Gastrocnemius medialis (tissue), 4 donors: Measurements from ENCODE around the gene POLN. TPM values are rescaled to one million over a fixed set of nuclear protein-coding genes. Genes with fewer than 3 reads are reported as not detected.
"Not testable (repeated sequence)": the region's sequence is repeated elsewhere in the genome, so short reads cannot be mapped to it uniquely, and the experiment has no call there.

Experiments used
- ATAC-seq, 2 donors: fragments of 150-250 bp; one replicate each; pipeline ENCODE4 v1.9.1; 2016
- DNase-seq, 2 donors: peaks; one replicate each; pipeline ENCODE4 v3.0.0-alpha.2; 2019
- H3K27ac ChIP-seq, 4 donors: fragments of 200-600 bp; sonication (generic); 1 replicate in 1 of 4; 2 replicates in 3 of 4; pipeline ENCODE4 v1.5.1; 2016 to 2018; ENCODE audit warnings: mild to moderate bottlenecking in 2 of 4, moderate library complexity in 1 of 4
- H3K27me3 ChIP-seq, 3 donors: fragments of 200-600 bp; sonication (generic) in 2 of 3; 1 replicate in 1 of 3; 2 replicates in 2 of 3; pipeline versions ENCODE4 v1.5.1 to v1.6.0; 2016 to 2019; ENCODE audit warnings: mild to moderate bottlenecking in 1 of 3, moderate library complexity in 1 of 3
- H3K36me3 ChIP-seq, 2 donors: fragments of 200-600 bp; sonication (generic) in 1 of 2; one replicate each; pipeline ENCODE4 v1.5.1; 2017 to 2018
- H3K4me1 ChIP-seq, 2 donors: fragments of 200-600 bp; sonication (generic) in 1 of 2; one replicate each; pipeline ENCODE4 v1.5.1; 2016 to 2017; ENCODE audit warnings: mild to moderate bottlenecking in 2 of 2
- H3K4me3 ChIP-seq, 4 donors: fragments of 200-600 bp; sonication (generic) in 3 of 4; 1 replicate in 1 of 4; 2 replicates in 3 of 4; pipeline ENCODE4 v1.5.1; 2016 to 2019; ENCODE audit warnings: mild to moderate bottlenecking in 2 of 4
- H3K9me3 ChIP-seq, 3 donors: fragments of 200-600 bp; sonication (generic) in 2 of 3; 1 replicate in 1 of 3; 2 replicates in 2 of 3; pipeline ENCODE4 v1.5.1; 2016 to 2019
- POLR2A ChIP-seq, 2 donors: fragments of 450-650 bp; IDR thresholded peaks; one replicate each; pipeline ENCODE4 v1.6.1; 2017; ENCODE audit warnings: antibody characterized with exemption in 2 of 2, mild to moderate bottlenecking in 2 of 2, moderate library complexity in 2 of 2
- in situ Hi-C, 4 donors: fragments of 200-750 bp; cut with MboI; loops; one replicate each; pipeline versions ENCODE4 v1.15.0 to v1.8.0; 2017; ENCODE audit warnings: low sequenced_read_pairs in 4 of 4
- intact Hi-C: fragments of 100-400 bp; cut with DNase I; formaldehyde crosslinking; loops from one replicate; pipeline ENCODE4 v1.15.1; 2023; ENCODE audit warnings: low total_unique reads
- total RNA-seq, 4 donors: library from RNA; depleted of rRNA; stranded (reverse); fragments of >200 nt; gene quantifications; one replicate each; pipeline versions ENCODE4 v1.1.0 to v1.2.3, GENCODE V29; 2016
- TF ChIP-seq, protein P1 (sequence below), 5 experiments: fragments of 450-650 bp in 3 of 5; fragments of 200-600 bp in 2 of 5; sonication (generic) in 2 of 5; IDR thresholded peaks in 4 of 5; conservative IDR thresholded peaks in 1 of 5; 1 replicate in 4 of 5; 2 replicates in 1 of 5; pipeline ENCODE4 v1.5.1; 2016 to 2019; ENCODE audit warnings: antibody characterized with exemption in 5 of 5, mild to moderate bottlenecking in 3 of 5, moderate library complexity in 3 of 5

The POLN gene
- total RNA-seq, 4 donors from 2014 or later, result 0.71 to 2.0 (median 0.86) TPM; not detected in 1

DNA sequence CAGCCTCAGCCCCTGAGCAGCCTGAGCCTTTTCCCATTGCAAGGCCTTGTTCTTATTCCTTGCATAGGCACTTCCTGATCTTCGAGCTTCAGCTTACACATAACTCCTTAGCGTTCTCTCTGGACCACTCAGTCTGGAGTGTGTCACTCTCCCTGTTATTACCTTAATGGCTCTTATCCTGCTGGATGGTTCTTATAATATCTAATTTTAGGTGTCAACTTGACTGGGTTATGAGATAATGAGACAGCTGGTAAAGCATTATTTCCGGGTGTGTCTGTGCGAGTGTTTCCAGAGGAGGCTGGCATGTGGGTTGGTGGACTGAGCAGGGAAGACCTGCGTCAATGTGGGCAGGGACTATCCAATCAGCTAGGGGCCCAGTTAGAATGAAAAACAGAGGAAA, 75.7 kb downstream of the POLN start:
- Histone ChIP-seq H3K27ac (no peak overlapping the region), H3K27me3 (no peaks in the 10 kb centered on the region), H3K9me3 (no peaks in the 10 kb centered on the region), H3K36me3 (peaks cover 0 to 11% of the 10 kb centered on the region in 2 donors), H3K4me1 (no peaks in the 10 kb centered on the region), H3K4me3 (no peak overlapping the region)
- ATAC-seq, result no peak
- DNase-seq, result no peak
- in situ Hi-C loops, result no loop called here
- intact Hi-C loops, result no loop called here
- TF ChIP-seq POLR2A (IDR thresholded peaks at IDR 0.05), result no peak
- TF ChIP-seq, protein P1, sequence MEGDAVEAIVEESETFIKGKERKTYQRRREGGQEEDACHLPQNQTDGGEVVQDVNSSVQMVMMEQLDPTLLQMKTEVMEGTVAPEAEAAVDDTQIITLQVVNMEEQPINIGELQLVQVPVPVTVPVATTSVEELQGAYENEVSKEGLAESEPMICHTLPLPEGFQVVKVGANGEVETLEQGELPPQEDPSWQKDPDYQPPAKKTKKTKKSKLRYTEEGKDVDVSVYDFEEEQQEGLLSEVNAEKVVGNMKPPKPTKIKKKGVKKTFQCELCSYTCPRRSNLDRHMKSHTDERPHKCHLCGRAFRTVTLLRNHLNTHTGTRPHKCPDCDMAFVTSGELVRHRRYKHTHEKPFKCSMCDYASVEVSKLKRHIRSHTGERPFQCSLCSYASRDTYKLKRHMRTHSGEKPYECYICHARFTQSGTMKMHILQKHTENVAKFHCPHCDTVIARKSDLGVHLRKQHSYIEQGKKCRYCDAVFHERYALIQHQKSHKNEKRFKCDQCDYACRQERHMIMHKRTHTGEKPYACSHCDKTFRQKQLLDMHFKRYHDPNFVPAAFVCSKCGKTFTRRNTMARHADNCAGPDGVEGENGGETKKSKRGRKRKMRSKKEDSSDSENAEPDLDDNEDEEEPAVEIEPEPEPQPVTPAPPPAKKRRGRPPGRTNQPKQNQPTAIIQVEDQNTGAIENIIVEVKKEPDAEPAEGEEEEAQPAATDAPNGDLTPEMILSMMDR (IDR thresholded peaks at IDR 0.05 in 4 of 5, conservative IDR thresholded peaks at IDR 0.05 in 1 of 5), result no peak

DNA sequence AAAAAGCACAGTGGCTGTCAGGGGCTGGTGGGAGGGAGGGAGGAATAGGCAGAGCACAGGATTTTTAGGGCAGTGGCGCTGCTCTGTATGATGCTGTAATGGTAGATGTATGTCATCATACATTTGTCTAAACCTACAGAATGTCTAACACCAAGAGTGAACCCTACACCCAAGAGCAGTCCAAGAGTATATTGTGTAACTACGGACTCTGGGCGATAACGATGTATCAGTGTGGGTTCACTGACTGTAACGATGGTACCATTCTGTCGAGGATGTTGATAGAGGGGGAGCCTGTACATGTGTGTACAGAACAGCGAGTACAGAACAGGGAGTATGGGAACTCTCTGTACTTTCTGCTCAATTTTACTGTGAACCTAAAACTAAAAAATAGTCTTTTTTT, 76.5 kb downstream of the POLN start:
- DNase-seq, result no peak
- ATAC-seq, result no peak
- Histone ChIP-seq H3K4me1 (no peaks in the 10 kb centered on the region), H3K27me3 (no peaks in the 10 kb centered on the region), H3K27ac (no peak overlapping the region), H3K36me3 (peaks cover 0 to 9% of the 10 kb centered on the region in 2 donors), H3K9me3 (no peaks in the 10 kb centered on the region), H3K4me3 (no peak overlapping the region)
- TF ChIP-seq, protein P1 (IDR thresholded peaks at IDR 0.05 in 4 of 5, conservative IDR thresholded peaks at IDR 0.05 in 1 of 5), result no peak
- no peak for TF ChIP-seq POLR2A (IDR thresholded peaks at IDR 0.05)
- intact Hi-C loops, result no loop called here
- in situ Hi-C loops, result no loop called here

DNA sequence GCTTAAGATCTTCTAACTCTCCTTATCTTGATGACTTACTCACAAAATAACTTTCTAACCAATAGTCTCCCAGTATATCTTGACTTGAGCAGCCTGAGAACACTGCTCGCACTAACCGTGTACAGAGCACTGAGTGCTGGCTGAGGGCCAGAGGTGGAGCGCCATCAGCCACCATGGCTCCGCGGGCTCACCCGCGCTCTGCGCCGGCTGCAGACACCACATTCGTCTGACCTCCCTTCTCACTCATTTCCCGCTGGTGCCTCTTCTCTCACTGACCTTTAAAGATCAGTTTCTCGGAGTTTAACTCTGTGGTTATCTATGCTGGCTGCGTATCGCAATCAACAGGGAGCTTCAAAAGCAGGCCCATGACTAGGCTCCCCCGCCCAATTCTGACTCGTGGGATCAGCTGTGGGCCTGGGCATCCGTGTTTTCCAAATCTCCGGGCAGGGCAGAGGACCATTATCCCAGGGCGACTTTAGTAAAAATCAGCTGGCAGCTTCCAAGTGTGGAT, 78.6 kb downstream of the POLN start:
- Histone ChIP-seq H3K4me1 (no peaks in the 10 kb centered on the region), H3K36me3 (no peaks in the 10 kb centered on the region), H3K9me3 (no peaks in the 10 kb centered on the region), H3K4me3 (no peak overlapping the region), H3K27ac (no peak overlapping the region), H3K27me3 (no peaks in the 10 kb centered on the region)
- TF ChIP-seq, protein P1 (IDR thresholded peaks at IDR 0.05 in 4 of 5, conservative IDR thresholded peaks at IDR 0.05 in 1 of 5), result no peak
- TF ChIP-seq POLR2A (IDR thresholded peaks at IDR 0.05), result no peak
- in situ Hi-C loops (no loop called here), intact Hi-C loops (no loop called here)
- ATAC-seq, result no peak
- no peak for DNase-seq

DNA sequence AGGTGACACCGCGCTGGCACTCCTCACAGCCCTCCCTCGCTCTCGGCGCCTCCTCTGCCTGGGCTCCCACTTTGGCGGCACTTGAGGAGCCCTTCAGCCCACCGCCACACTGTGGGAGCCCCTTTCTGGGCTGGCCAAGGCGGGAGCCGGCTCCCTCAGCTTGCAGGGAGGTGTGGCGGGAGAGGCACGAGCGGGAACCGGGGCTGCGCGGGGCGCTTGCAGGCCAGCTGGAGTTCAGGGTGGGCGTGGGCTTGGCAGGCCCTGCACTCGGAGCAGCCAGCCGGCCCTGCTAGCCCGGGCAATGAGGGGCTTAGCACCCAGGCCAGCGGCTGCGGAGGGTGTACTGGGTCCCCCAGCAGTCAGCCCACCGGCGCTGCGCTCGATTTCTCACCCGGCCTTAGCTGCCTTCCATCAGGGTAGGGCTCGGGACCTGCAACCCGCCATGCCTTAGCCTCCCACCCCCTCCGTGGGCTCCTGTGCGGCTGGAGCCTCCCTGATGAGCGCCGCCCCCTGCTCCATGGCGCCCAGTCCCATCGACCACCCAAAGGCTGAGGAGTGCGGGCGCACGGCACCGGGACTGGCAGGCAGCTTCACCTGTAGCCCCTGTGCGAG, 80.7 kb downstream of the POLN start:
- ATAC-seq, in situ Hi-C loops, H3K27me3 ChIP-seq, H3K9me3 ChIP-seq, H3K27ac ChIP-seq, H3K4me1 ChIP-seq, DNase-seq, H3K4me3 ChIP-seq, intact Hi-C loops, H3K36me3 ChIP-seq: not testable (repeated sequence)

DNA sequence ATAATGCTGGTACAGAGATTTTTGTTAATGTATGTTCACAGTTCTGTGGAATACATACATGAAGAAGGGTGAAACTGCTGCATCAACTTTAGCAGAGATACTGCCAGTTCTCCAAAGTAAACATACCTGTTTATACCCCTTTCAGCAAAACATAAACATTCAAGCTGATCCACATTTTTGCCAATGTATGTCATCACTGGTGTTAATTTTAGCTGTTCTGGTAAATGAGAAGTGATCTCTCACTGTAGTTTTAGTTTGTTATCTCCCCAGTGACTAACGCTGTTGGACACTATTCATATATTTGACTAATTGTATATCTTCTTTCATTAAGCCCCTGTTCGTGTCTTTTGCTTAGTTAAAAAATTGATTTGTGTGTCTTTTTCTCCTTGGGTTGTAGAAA, 82.0 kb downstream of the POLN start:
- ATAC-seq, result no peak
- intact Hi-C loops, result no loop called here
- DNase-seq, result no peak
- Histone ChIP-seq H3K4me3 (no peak overlapping the region), H3K4me1 (no peaks in the 10 kb centered on the region), H3K27ac (no peak overlapping the region), H3K36me3 (no peaks in the 10 kb centered on the region), H3K27me3 (no peaks in the 10 kb centered on the region), H3K9me3 (no peaks in the 10 kb centered on the region)
- TF ChIP-seq POLR2A (IDR thresholded peaks at IDR 0.05), result no peak
- TF ChIP-seq, protein P1 (IDR thresholded peaks at IDR 0.05 in 4 of 5, conservative IDR thresholded peaks at IDR 0.05 in 1 of 5), result no peak
- in situ Hi-C loops, result no loop called here
